ENCODE data around the gene PNRC2. TPM values are rescaled to one million over a fixed set of nuclear protein-coding genes. Genes with fewer than 3 reads are reported as not detected.

Gene PNRC2
- total and polyA plus RNA-seq, 2 donors (not counting 3 experiments of a cell fraction or from before 2014, with no cell fraction given): 70.2 to 77.8 TPM

DNA sequence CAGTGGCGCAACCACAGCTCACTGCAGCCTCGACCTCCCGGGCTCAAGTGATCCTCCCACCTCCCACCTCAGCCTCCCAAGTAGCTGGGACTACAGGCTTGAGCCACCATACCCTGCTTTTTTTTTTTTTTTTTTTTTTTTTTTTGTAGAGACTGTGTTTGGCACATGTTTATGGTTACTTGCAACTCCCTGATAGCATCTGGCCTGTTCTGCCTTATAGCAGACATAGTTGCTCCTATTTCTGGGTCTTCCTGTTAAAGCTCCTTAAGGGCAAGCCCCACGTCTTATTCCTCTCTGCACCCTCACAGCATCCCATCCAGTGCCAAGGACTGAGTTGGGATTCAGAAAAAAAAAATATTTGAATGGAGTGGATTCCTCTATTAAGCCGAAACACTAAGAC lies 29.4 kb upstream of the PNRC2 start:
- CTCF ChIA-PET: interaction anchor here (0.7 to 1.5 kb wide), 2 partner anchors 13 to 98 kb away, joined by 3 read pairs; no protein-coding TSS in a partner anchor
- H3K4me2 ChIP-seq (ENCODE audit: insufficient read depth, low read length): no peak overlapping the region
- no peak for FAIRE-seq

DNA sequence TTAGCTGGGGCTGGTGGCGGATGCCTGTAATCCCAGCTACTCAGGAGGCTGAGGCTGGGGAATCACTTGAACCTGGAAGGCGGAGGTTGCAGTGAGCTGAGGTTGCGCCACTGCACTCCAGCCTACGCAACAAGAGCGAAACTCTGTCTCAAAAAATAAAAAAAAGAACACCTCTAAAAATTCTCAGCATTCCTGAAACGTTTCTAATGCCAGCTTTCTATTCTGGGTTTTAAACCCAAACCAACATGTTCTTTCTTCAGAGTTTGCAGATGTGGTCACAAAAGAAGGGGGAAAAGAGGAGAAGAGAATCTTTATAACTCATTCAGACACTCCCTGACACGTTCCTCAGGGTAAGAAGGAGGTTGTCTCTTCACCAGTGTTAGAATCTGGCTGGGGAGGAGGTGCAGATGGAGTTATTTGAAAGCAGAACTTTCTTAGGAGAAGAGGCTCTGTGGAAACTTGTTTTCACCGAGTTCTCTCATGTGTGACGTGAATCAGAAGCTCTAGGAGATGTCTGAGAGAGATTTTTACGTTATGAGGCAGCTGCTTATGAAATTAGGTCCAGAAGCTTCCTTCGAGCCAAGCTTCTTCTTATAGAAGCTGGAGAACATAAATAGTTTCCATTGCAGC lies 28.7 kb upstream of the PNRC2 start:
- Histone ChIP-seq H3K9me1 (replicated peaks; ENCODE audit: control insufficient read depth, extremely low read depth, insufficient read depth, low read length) (no peaks in the 10 kb centered on the region), H3K79me2 (ENCODE audit: control insufficient read depth, insufficient read depth, low read length) (no peaks in the 10 kb centered on the region), H3K4me2 (ENCODE audit: insufficient read depth, low read length) (no peak overlapping the region), H2AFZ (ENCODE audit: low read depth, low read length) (no peak overlapping the region), H3K27me3 (ENCODE audit: control insufficient read depth in 2 of 2, insufficient read depth in 2 of 2, low read length in 2 of 2) (peaks cover 4 to 6% of the 10 kb centered on the region in 2 experiments), H3K9ac (replicated peaks; ENCODE audit: extremely low read depth, insufficient read depth, low read length) (no peak overlapping the region), H3K9me3 (replicated peaks; ENCODE audit: control insufficient read depth, insufficient read depth, low read length) (no peaks in the 10 kb centered on the region), H3K27ac (ENCODE audit: insufficient read depth, low read depth, low read length) (no peak overlapping the region), H3K4me3 (replicated peaks in 1 of 3; ENCODE audit: insufficient read depth in 1 of 3, low read depth in 1 of 3, low read length in 3 of 3) (no peak overlapping the region), H3K36me3 (ENCODE audit: control insufficient read depth in 2 of 2, extremely low read depth in 1 of 2, insufficient read depth in 2 of 2, low read length in 2 of 2) (no peaks in the 10 kb centered on the region), H3K4me1 (ENCODE audit: control insufficient read depth, extremely low read depth, insufficient read depth, low read length) (no peaks in the 10 kb centered on the region), H4K20me1 (replicated peaks; ENCODE audit: control insufficient read depth, extremely low read depth, insufficient read depth, low read length) (no peaks in the 10 kb centered on the region)
- no peak for TF ChIP-seq MYC (IDR thresholded peaks at IDR 0.05; ENCODE audit: low read depth, low read length)
- TF ChIP-seq, protein P1, sequence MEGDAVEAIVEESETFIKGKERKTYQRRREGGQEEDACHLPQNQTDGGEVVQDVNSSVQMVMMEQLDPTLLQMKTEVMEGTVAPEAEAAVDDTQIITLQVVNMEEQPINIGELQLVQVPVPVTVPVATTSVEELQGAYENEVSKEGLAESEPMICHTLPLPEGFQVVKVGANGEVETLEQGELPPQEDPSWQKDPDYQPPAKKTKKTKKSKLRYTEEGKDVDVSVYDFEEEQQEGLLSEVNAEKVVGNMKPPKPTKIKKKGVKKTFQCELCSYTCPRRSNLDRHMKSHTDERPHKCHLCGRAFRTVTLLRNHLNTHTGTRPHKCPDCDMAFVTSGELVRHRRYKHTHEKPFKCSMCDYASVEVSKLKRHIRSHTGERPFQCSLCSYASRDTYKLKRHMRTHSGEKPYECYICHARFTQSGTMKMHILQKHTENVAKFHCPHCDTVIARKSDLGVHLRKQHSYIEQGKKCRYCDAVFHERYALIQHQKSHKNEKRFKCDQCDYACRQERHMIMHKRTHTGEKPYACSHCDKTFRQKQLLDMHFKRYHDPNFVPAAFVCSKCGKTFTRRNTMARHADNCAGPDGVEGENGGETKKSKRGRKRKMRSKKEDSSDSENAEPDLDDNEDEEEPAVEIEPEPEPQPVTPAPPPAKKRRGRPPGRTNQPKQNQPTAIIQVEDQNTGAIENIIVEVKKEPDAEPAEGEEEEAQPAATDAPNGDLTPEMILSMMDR (IDR thresholded peaks at IDR 0.05; ENCODE audit: extremely low read depth in 1 of 2, insufficient read depth in 1 of 2, low read depth in 1 of 2, low read length in 2 of 2): no peak
- TF ChIP-seq, protein P2, sequence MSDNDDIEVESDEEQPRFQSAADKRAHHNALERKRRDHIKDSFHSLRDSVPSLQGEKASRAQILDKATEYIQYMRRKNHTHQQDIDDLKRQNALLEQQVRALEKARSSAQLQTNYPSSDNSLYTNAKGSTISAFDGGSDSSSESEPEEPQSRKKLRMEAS (IDR thresholded peaks at IDR 0.05; ENCODE audit: insufficient read depth, insufficient read length): no peak
- TF ChIP-seq FOS (IDR thresholded peaks at IDR 0.05; ENCODE audit: borderline replicate concordance, insufficient read depth, low read length): no peak
- no peak for TF ChIP-seq POLR2A (IDR thresholded peaks at IDR 0.05; ENCODE audit: low read depth, low read length)
- TF ChIP-seq JUN (IDR thresholded peaks at IDR 0.05; ENCODE audit: borderline replicate concordance, insufficient read depth, insufficient read length, low read depth): no peak
- intact Hi-C loops (cut with micrococcal nuclease): no loop called here
- no TSS peak for BruUV-seq (replicated peaks)
- POLR2A ChIA-PET: interaction anchor here (0.6 kb wide), 1 partner anchor 58 kb away, joined by 3 read pairs; no protein-coding TSS in a partner anchor
- FAIRE-seq (no peak), DNase-seq (ENCODE audit: low read depth, low spot score) (no peak)
- CTCF ChIA-PET: interaction anchor here (0.7 to 1.5 kb wide), 3 partner anchors 12 to 97 kb away, joined by 3 read pairs; no protein-coding TSS in a partner anchor
- dilution Hi-C loops (cut with MboI; ENCODE audit: extremely low pct_ligation_motif_present, low sequenced_read_pairs): no loop called here

More for the DNA sequence above, 29.4 kb upstream of the PNRC2 start:
- dilution Hi-C loops (cut with MboI; ENCODE audit: extremely low pct_ligation_motif_present, low sequenced_read_pairs): no loop called here
- Histone ChIP-seq H3K9me1 (replicated peaks; ENCODE audit: control insufficient read depth, extremely low read depth, insufficient read depth, low read length) (no peaks in the 10 kb centered on the region), H3K9me3 (replicated peaks; ENCODE audit: control insufficient read depth, insufficient read depth, low read length) (no peaks in the 10 kb centered on the region), H3K4me1 (ENCODE audit: control insufficient read depth, extremely low read depth, insufficient read depth, low read length) (no peaks in the 10 kb centered on the region), H3K27ac (ENCODE audit: insufficient read depth, low read depth, low read length) (no peak overlapping the region), H2AFZ (ENCODE audit: low read depth, low read length) (no peak overlapping the region), H4K20me1 (replicated peaks; ENCODE audit: control insufficient read depth, extremely low read depth, insufficient read depth, low read length) (no peaks in the 10 kb centered on the region), H3K4me3 (replicated peaks in 1 of 3; ENCODE audit: insufficient read depth in 1 of 3, low read depth in 1 of 3, low read length in 3 of 3) (no peak overlapping the region), H3K9ac (replicated peaks; ENCODE audit: extremely low read depth, insufficient read depth, low read length) (no peak overlapping the region), H3K27me3 (ENCODE audit: control insufficient read depth in 2 of 2, insufficient read depth in 2 of 2, low read length in 2 of 2) (peaks cover 4 to 6% of the 10 kb centered on the region in 2 experiments), H3K79me2 (ENCODE audit: control insufficient read depth, insufficient read depth, low read length) (no peaks in the 10 kb centered on the region), H3K36me3 (ENCODE audit: control insufficient read depth in 2 of 2, extremely low read depth in 1 of 2, insufficient read depth in 2 of 2, low read length in 2 of 2) (no peaks in the 10 kb centered on the region)
- TF ChIP-seq, protein P1 (IDR thresholded peaks at IDR 0.05; ENCODE audit: extremely low read depth in 1 of 2, insufficient read depth in 1 of 2, low read depth in 1 of 2, low read length in 2 of 2): no peak
- no TSS peak for BruUV-seq (replicated peaks)
- intact Hi-C loops (cut with micrococcal nuclease): no loop called here
- DNase-seq (ENCODE audit: low read depth, low spot score): no peak
- POLR2A ChIA-PET: interaction anchor here (0.6 kb wide), 1 partner anchor 57 kb away, joined by 3 read pairs; no protein-coding TSS in a partner anchor

Measured in endothelial cell of umbilical vein (primary cell).